GM18520 (cell line): ENCODE data around the gene CD38.
A peak's percentile ranks its signal among the peaks of the same experiment; 100 is the strongest.
"Not testable (repeated sequence)": the region's sequence is repeated elsewhere in the genome, so short reads cannot be mapped to it uniquely, and the experiment has no call there.

ENCODE experiments used
- ATAC-seq: cut with Tn5 transposase; IDR thresholded peaks from one replicate; pipeline ENCODE4 v1.9.1; 2021; ENCODE audit not compliant: unreplicated experiment

The CD38 gene

GRCh38 chr4:15861198-15861597, 83.1 kb downstream of the CD38 start:
- ATAC-seq = not testable (repeated sequence)

GRCh38 chr4:15864651-15865566, 86.8 kb downstream of the CD38 start:
- ATAC-seq = no peak

- no peak for ATAC-seq
Observed at GRCh38 chr4:15868111-15868510, 90.0 kb downstream of the CD38 start.

- no peak for ATAC-seq
Observed at GRCh38 chr4:15868826-15869413, 90.8 kb downstream of the CD38 start.

- ATAC-seq = no peak
Observed at GRCh38 chr4:15870079-15870478, 92.0 kb downstream of the CD38 start.

GRCh38 chr4:15870921-15871664, 93.0 kb downstream of the CD38 start:
- no peak for ATAC-seq

- no peak for ATAC-seq
Observed at GRCh38 chr4:15873117-15873516, 95.0 kb downstream of the CD38 start.

- ATAC-seq = no peak
Observed at GRCh38 chr4:15874671-15875070, 96.5 kb downstream of the CD38 start.

GRCh38 chr4:15875663-15876460, 97.7 kb downstream of the CD38 start:
- ATAC-seq = no peak

GRCh38 chr4:15878011-15878410, 99.9 kb downstream of the CD38 start:
- no peak for ATAC-seq

- no peak for ATAC-seq
Observed at GRCh38 chr4:15881820-15882219, 103.7 kb downstream of the CD38 start.

- ATAC-seq = peak; percentile 91
Observed at GRCh38 chr4:15882675-15883086, 104.6 kb downstream of the CD38 start.

- ATAC-seq = no peak
Observed at GRCh38 chr4:15883610-15884243, 105.6 kb downstream of the CD38 start.

GRCh38 chr4:15884666-15885065, 106.5 kb downstream of the CD38 start:
- no peak for ATAC-seq

GRCh38 chr4:15885422-15885821, 107.3 kb downstream of the CD38 start:
- no peak for ATAC-seq

GRCh38 chr4:15888515-15888914, 110.4 kb downstream of the CD38 start:
- ATAC-seq = no peak

GRCh38 chr4:15890246-15890829, 112.2 kb downstream of the CD38 start:
- peak; percentile 53 for ATAC-seq

- peak; percentile 65 for ATAC-seq
Observed at GRCh38 chr4:15891312-15891711, 113.2 kb downstream of the CD38 start.

- no peak for ATAC-seq
Observed at GRCh38 chr4:15893962-15894361, 115.8 kb downstream of the CD38 start.

- ATAC-seq = no peak
Observed at GRCh38 chr4:15894393-15894792, 116.3 kb downstream of the CD38 start.
